Common myeloid progenitor, CD34-positive (primary cell): ENCODE measurements around the gene XRCC4.

Experiments
- CTCF ChIA-PET: fragments of 350-600 bp; sonication (Branson Sonifier 250); formaldehyde crosslinking; loops from one replicate; lab custom pipeline; 2021; ENCODE audit warnings: antibody characterized with exemption; lab: Charles Lee
- POLR2A ChIA-PET: fragments of 350-600 bp; sonication (Branson Sonifier 250); formaldehyde crosslinking; loops from one replicate; lab custom pipeline; 2021; ENCODE audit warnings: antibody characterized with exemption; lab: Charles Lee
- DNase-seq, 3 donors: peaks; one replicate each; pipeline versions ENCODE4 v3.0.0 to v3.0.0-alpha.2; 2013
- H3K27ac ChIP-seq, 2 experiments: 1 replicate in 1 of 2; 2 replicates in 1 of 2; pipeline ENCODE4 v1.7.0; 2013; ENCODE audit warnings: inconsistent platforms in 2 of 2, low read length in 2 of 2, mild to moderate bottlenecking in 2 of 2, low read depth in 1 of 2, moderate library complexity in 1 of 2; ENCODE audit not compliant: severe bottlenecking in 2 of 2, insufficient read depth in 1 of 2, poor library complexity in 1 of 2
- H3K27me3 ChIP-seq, 5 experiments: replicated peaks in 2 of 5; 1 replicate in 3 of 5; 2 replicates in 2 of 5; pipeline versions ENCODE4 v1.6.1 to v1.7.0; 2013; ENCODE audit warnings: low read length in 4 of 5, mild to moderate bottlenecking in 2 of 5, moderate library complexity in 2 of 5, inconsistent platforms in 1 of 5; ENCODE audit not compliant: insufficient read depth in 5 of 5, control insufficient read depth in 4 of 5
- H3K36me3 ChIP-seq, 4 experiments: 1 replicate in 2 of 4; 2 replicates in 2 of 4; pipeline versions ENCODE4 v1.6.1 to v1.7.0; 2013; ENCODE audit warnings: low read length in 3 of 4, control low read depth in 1 of 4, mild to moderate bottlenecking in 1 of 4; ENCODE audit not compliant: control insufficient read depth in 4 of 4, insufficient read depth in 4 of 4
- H3K4me1 ChIP-seq, 4 experiments: 1 replicate in 3 of 4; 2 replicates in 1 of 4; pipeline versions ENCODE4 v1.6.1 to v1.7.1; 2013; ENCODE audit warnings: low read length in 3 of 4, mild to moderate bottlenecking in 3 of 4, control low read depth in 1 of 4, inconsistent platforms in 1 of 4, moderate library complexity in 1 of 4; ENCODE audit not compliant: control insufficient read depth in 4 of 4, insufficient read depth in 4 of 4; ENCODE audit errors: control extremely low read depth in 1 of 4
- H3K4me3 ChIP-seq, 7 experiments: 1 replicate in 4 of 7; 2 replicates in 3 of 7; pipeline versions ENCODE4 v1.5.1 to v1.7.0; 2013; ENCODE audit warnings: mild to moderate bottlenecking in 7 of 7, low read length in 6 of 7, moderate library complexity in 6 of 7, inconsistent platforms in 2 of 7, low read depth in 2 of 7, control low read depth in 1 of 7; ENCODE audit not compliant: insufficient read depth in 4 of 7, control insufficient read depth in 1 of 7; ENCODE audit errors: extremely low read depth in 1 of 7
- H3K9me3 ChIP-seq, 5 experiments: 1 replicate in 4 of 5; 2 replicates in 1 of 5; pipeline versions ENCODE4 v1.6.1 to v1.7.1; 2013; ENCODE audit warnings: low read length in 4 of 5, mild to moderate bottlenecking in 2 of 5, inconsistent platforms in 1 of 5, low read depth in 1 of 5, moderate library complexity in 1 of 5; ENCODE audit not compliant: control insufficient read depth in 4 of 5, insufficient read depth in 2 of 5; ENCODE audit errors: control extremely low read depth in 1 of 5
- WGBS: methylation state at CpG from one replicate; pipeline ENCODE4 v1.1.5; 2013; ENCODE audit not compliant: insufficient coverage; 5-methylcytosine and 5-hydroxymethylcytosine counted together

XRCC4 gene

DNA sequence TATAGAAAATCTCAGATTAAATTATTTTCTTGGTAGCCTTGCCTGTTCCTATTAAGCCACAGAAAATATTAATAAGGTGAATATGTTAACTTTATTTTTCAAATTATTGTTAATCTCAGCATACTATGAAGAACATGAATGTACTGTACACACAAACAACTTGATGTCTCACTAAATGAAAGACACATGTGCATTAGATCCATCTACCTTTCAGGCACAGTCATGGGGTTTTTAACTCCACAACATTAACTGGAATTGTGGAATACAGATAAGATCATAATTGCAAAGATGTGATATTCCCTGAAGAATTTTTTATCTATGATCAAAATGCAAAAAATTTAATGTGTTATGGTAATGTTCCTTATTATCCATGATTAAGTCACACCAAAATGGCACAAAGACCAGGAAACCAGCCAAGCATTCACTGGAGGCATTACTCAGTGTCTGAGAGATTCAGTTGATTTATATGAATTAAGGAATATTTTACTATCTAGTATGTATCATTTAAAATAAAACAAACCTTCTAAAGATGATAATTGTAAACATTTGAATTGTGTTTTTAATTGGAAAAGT lies 244.2 kb downstream of the XRCC4 start:
- DNase-seq = no peak
- ChIA-PET CTCF (no interaction called here), POLR2A (no interaction called here)
- no peaks in the 10 kb centered on the region for H3K27me3 ChIP-seq
- H3K4me3 ChIP-seq = no peak overlapping the region
- H3K4me1 ChIP-seq = no peaks in the 10 kb centered on the region
- no peak overlapping the region for H3K27ac ChIP-seq
- no peaks in the 10 kb centered on the region for H3K9me3 ChIP-seq
- no peaks in the 10 kb centered on the region for H3K36me3 ChIP-seq

DNA sequence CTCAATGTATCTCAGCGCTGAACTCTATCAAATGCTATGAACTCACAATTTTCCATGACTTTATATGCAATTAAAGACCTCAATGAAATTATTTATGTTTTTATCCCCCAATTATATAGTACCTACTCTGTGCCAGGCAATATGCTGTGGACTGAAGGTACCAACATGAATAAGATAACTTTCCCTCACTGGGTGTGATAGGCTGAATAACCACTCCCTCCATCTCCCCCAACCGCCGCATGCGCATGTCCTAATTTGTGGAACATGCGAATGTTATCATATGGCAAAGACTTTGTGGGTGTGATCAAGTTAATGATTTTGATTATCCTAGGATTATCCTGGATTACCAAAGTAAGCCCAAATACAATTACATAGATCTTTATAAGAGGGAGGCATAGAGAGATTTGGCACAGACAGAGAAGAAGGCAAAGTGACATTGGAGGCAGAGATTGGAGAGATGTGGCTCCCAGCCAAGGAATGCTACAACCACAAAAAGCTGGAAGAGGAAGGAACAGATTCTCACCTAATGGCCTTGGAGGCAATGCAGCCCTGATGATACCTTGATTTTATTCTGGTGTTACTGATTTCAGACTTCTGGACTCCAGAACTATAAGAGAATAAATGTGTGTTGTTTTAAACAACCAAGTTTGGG lies 245.1 kb downstream of the XRCC4 start:
- no CpG with 5 or more reads among the region's 5 CpGs for WGBS
- Histone ChIP-seq H3K9me3 (no peaks in the 10 kb centered on the region), H3K27me3 (no peaks in the 10 kb centered on the region), H3K27ac (no peak overlapping the region), H3K36me3 (no peaks in the 10 kb centered on the region), H3K4me1 (no peaks in the 10 kb centered on the region), H3K4me3 (no peak overlapping the region)
- ChIA-PET POLR2A (no interaction called here), CTCF (no interaction called here)
- no peak for DNase-seq

DNA sequence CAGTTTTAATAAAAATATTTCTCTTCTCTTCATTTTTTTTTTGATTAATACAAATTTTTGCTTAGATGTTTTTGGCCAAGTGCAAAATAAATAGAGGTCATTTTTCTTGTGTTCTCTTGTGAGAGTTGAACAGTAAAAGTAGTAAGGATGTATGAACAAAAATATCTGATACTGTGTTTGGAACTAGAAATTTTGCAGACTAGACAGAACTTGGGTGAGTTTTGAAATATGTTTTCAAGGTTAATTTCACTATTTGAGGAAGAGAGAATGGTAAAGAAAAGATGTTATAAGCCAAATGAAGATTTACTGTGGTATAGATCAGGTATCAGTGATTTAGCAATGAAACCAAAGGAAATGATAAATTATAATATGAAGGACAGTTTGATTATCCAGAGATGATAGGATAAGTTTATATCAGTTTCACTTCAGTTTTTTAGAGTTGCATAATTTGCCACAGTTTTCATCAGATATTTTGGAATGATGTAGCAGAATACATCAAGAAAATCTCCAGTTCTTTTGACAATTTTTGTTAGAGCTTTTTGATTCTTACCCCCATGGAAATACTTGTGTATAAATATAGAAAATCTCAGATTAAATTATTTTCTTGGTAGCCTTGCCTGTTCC lies 246.3 kb downstream of the XRCC4 start:
- H3K27me3 ChIP-seq = no peaks in the 10 kb centered on the region
- no peaks in the 10 kb centered on the region for H3K36me3 ChIP-seq
- no peaks in the 10 kb centered on the region for H3K4me1 ChIP-seq
- DNase-seq = no peak
- CTCF ChIA-PET = no interaction called here
- H3K27ac ChIP-seq = no peak overlapping the region
- H3K9me3 ChIP-seq = no peaks in the 10 kb centered on the region
- POLR2A ChIA-PET = interaction anchor here (0.7 kb wide), 1 partner anchor 10 kb away, joined by 3 read pairs; no protein-coding TSS in a partner anchor
- no peak overlapping the region for H3K4me3 ChIP-seq

DNA sequence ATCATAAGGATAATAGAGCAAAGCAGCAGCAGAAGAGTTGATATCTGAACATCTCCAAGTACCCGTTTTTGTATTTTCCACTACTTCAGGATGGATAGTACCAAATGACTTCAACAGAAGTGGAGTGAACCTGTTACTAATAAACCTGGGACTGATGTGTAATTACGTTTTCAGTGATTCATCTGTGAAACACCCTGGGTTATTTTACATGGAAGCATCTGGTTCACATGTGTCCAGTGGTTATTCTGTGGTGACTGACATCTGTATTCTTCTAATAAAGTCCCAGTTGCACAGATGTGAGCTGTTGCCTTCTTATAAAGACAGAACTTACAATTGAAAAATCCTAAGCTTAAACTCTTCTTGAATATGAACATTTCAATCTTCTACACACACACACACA lies 254.5 kb downstream of the XRCC4 start:
- POLR2A ChIA-PET = interaction anchor here (0.7 kb wide), 1 partner anchor 1415 kb away, joined by 5 read pairs; no protein-coding TSS in a partner anchor

DNA sequence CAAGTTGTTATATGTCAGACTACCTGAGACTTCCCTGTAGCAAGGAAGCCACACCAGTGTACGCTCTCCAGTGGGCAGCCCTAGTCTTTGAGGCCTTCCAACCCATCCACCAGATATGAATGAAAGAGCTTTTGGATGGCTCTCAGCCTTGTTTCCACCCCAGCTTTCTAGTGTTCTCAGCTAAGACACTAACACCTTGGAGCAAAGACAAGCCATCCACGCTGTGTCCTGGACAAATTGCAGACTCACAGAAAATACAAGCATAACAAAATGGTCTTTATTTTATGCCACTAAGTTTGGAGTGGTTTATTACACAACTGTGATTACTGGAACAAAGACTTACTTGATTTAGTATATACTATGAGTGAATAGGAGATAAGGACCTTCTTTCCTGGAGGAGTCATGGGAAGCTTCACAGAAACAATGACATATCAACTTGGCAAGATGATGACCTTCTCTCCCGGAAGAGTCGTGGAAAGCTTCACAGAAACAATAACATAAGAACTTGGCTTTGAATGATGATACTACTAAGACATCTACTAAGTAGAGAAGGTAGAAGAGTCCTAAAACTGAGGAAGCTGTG lies 260.2 kb downstream of the XRCC4 start:
- CTCF ChIA-PET = no interaction called here

More for the DNA sequence above, 254.5 kb downstream of the XRCC4 start:
- Histone ChIP-seq H3K36me3 (no peaks in the 10 kb centered on the region), H3K4me3 (no peak overlapping the region), H3K27me3 (no peaks in the 10 kb centered on the region), H3K27ac (no peak overlapping the region), H3K9me3 (no peaks in the 10 kb centered on the region), H3K4me1 (no peaks in the 10 kb centered on the region)
- 92% methylated on average over 2 of the region's 2 CpGs for WGBS
- DNase-seq = no peak
- CTCF ChIA-PET = no interaction called here

DNA sequence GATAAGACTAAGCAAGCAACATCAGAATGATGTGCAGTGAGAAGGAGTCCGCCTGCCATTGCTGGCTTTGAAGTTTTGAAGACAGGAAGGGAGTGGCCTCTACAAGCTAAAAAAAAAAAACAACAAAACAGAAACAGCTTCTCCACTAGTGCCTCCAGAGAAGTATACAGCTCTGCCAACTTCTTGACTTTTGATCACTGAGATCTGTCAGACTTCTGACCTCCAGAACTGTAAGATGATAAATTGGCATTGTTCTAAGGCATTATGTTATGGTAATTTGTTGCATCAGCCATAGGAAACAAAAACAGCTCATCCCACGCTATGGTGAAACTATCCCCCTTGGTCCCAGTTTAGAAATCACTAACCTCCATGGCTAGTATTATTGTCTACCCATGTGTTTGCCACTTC lies 263.2 kb downstream of the XRCC4 start:
- no peak overlapping the region for H3K27ac ChIP-seq
- no CpG with 5 or more reads among the region's 2 CpGs for WGBS
- H3K4me3 ChIP-seq = no peak overlapping the region
- POLR2A ChIA-PET = no interaction called here
- no peak for DNase-seq
- no peaks in the 10 kb centered on the region for H3K4me1 ChIP-seq
- CTCF ChIA-PET = no interaction called here
- no peaks in the 10 kb centered on the region for H3K9me3 ChIP-seq
- no peaks in the 10 kb centered on the region for H3K27me3 ChIP-seq
- no peaks in the 10 kb centered on the region for H3K36me3 ChIP-seq

More for the DNA sequence above, 260.2 kb downstream of the XRCC4 start:
- POLR2A ChIA-PET = no interaction called here
- Histone ChIP-seq H3K9me3 (no peaks in the 10 kb centered on the region), H3K4me1 (no peaks in the 10 kb centered on the region), H3K4me3 (no peak overlapping the region), H3K27ac (no peak overlapping the region), H3K27me3 (no peaks in the 10 kb centered on the region), H3K36me3 (no peaks in the 10 kb centered on the region)
- 100% methylated on average over 1 of the region's 4 CpGs for WGBS
- no peak for DNase-seq

DNA sequence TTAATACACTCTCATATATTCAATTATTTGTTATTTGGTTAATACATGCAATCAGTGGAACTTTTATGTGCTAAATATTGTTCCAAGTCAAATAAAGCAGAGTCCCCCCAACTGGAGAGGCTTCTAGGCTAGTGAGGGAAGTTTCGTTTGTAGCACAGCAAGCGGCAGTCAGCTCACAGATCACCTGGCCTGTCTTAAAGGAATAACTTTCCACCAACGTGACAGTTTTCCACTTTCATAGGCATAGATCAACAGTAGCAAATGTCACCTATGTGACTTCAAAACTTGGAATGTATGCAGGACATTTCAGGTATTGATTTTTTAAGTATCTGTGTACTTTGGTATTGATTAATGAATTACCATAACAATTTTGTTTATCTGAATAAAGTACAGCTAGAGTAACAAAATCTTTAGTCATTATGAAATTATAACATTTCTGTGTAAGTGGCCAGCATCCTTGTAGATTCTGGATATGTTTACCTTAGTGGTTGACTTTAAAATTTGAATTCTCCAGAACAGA lies 264.5 kb downstream of the XRCC4 start:
- Histone ChIP-seq H3K27me3 (no peaks in the 10 kb centered on the region), H3K36me3 (no peaks in the 10 kb centered on the region), H3K4me3 (no peak overlapping the region), H3K4me1 (no peaks in the 10 kb centered on the region), H3K9me3 (peaks cover 0 to 3% (median 0%) of the 10 kb centered on the region in 5 experiments), H3K27ac (no peak overlapping the region)
- DNase-seq = no peak
- ChIA-PET CTCF (no interaction called here), POLR2A (no interaction called here)
- 100% methylated on average over 2 of the region's 3 CpGs for WGBS
